Endothelial cell of umbilical vein (primary cell): Measurements from ENCODE around the gene TBX15. TPM values are rescaled to one million over a fixed set of nuclear protein-coding genes. Genes with fewer than 3 reads are reported as not detected.

Experiments used
- BruUV-seq: library from RNA; stranded (reverse); fragments of 400-500 nt; replicated peaks from 2 replicates; lab custom pipeline; 2021; lab: Mats Ljungman, UMichigan
- CTCF ChIA-PET: fragments of 300-600, 350-600 bp; sonication (Branson Sonifier 250); formaldehyde crosslinking; loops from one replicate; lab custom pipeline; 2021; ENCODE audit warnings: antibody characterized with exemption, inconsistent platforms; lab: Charles Lee
- POLR2A ChIA-PET: fragments of 300-600, 350-600 bp; sonication (Branson Sonifier 250); formaldehyde crosslinking; loops from one replicate; lab custom pipeline; 2021; ENCODE audit warnings: antibody characterized with exemption, inconsistent platforms; lab: Charles Lee
- DNase-seq: peaks from one replicate; pipeline ENCODE4 v3.0.0-alpha.2; 2011; ENCODE audit warnings: low read depth, low spot score
- FAIRE-seq: peaks from 2 replicates; lab custom pipeline; 2011; peaks lifted over from hg19 to GRCh38; lab: Jason Lieb, UNC
- H2AFZ ChIP-seq: 2 replicates; pipeline ENCODE4 v1.6.0; 2012; ENCODE audit warnings: low read depth, low read length, control low read depth, inconsistent platforms
- H3K27ac ChIP-seq: 2 replicates; pipeline ENCODE4 v1.5.1; 2011; ENCODE audit warnings: low read depth, mild to moderate bottlenecking, control low read depth, low read length, moderate library complexity; ENCODE audit not compliant: insufficient read depth
- H3K27me3 ChIP-seq, 2 experiments: 2 replicates each; pipeline versions ENCODE4 v1.6.0 to v1.6.1; 2011; ENCODE audit warnings: low read length in 2 of 2, mixed read lengths in 1 of 2; ENCODE audit not compliant: control insufficient read depth in 2 of 2, insufficient read depth in 2 of 2
- H3K36me3 ChIP-seq, 2 experiments: 2 replicates in 1 of 2; 3 replicates in 1 of 2; pipeline ENCODE4 v1.5.1; 2011; ENCODE audit warnings: low read length in 2 of 2, mild to moderate bottlenecking in 1 of 2, moderate library complexity in 1 of 2; ENCODE audit not compliant: control insufficient read depth in 2 of 2, insufficient read depth in 2 of 2; ENCODE audit errors: extremely low read depth in 1 of 2
- H3K4me1 ChIP-seq: 3 replicates; pipeline ENCODE4 v1.5.1; 2011; ENCODE audit warnings: mild to moderate bottlenecking, low read length; ENCODE audit not compliant: control insufficient read depth, insufficient read depth; ENCODE audit errors: extremely low read depth
- H3K4me2 ChIP-seq: 2 replicates; pipeline ENCODE4 v1.6.1; 2011; ENCODE audit warnings: low read length, control low read depth, mixed read lengths; ENCODE audit not compliant: insufficient read depth
- H3K4me3 ChIP-seq, 3 experiments: fragments of 200-600 bp in 1 of 3; sonication (generic), shearing (Covaris generic) in 1 of 3; replicated peaks in 1 of 3; 2 replicates each; pipeline ENCODE4 v1.5.1; 2011 to 2016; ENCODE audit warnings: control low read depth in 3 of 3, low read length in 3 of 3, mild to moderate bottlenecking in 2 of 3, inconsistent platforms in 1 of 3, low read depth in 1 of 3, moderate library complexity in 1 of 3; ENCODE audit not compliant: insufficient read depth in 1 of 3
- H3K79me2 ChIP-seq: 2 replicates; pipeline ENCODE4 v1.6.0; 2012; ENCODE audit warnings: low read length, inconsistent platforms; ENCODE audit not compliant: control insufficient read depth, insufficient read depth
- H3K9ac ChIP-seq: replicated peaks from 2 replicates; pipeline ENCODE3; 2011; ENCODE audit warnings: low read length, control low read depth; ENCODE audit not compliant: insufficient read depth; ENCODE audit errors: extremely low read depth
- H3K9me1 ChIP-seq: replicated peaks from 3 replicates; pipeline ENCODE4 v1.6.0; 2011; ENCODE audit warnings: mild to moderate bottlenecking, low read length; ENCODE audit not compliant: control insufficient read depth, insufficient read depth; ENCODE audit errors: extremely low read depth
- H3K9me3 ChIP-seq: replicated peaks from 2 replicates; pipeline ENCODE4 v1.5.1; 2012; ENCODE audit warnings: low read length, inconsistent platforms; ENCODE audit not compliant: control insufficient read depth, insufficient read depth
- H4K20me1 ChIP-seq: replicated peaks from 2 replicates; pipeline ENCODE3; 2011; ENCODE audit warnings: mild to moderate bottlenecking, low read length; ENCODE audit not compliant: control insufficient read depth, insufficient read depth; ENCODE audit errors: extremely low read depth
- CTCF ChIP-seq, 2 donors: IDR thresholded peaks; 1 replicate in 1 of 2; 2 replicates in 1 of 2; pipeline ENCODE4 v1.5.1; 2011; ENCODE audit warnings: low read length in 2 of 2, mild to moderate bottlenecking in 2 of 2, moderate library complexity in 2 of 2, control low read depth in 1 of 2, inconsistent platforms in 1 of 2, low read depth in 1 of 2; ENCODE audit not compliant: insufficient read depth in 1 of 2; ENCODE audit errors: extremely low read depth in 1 of 2
- EZH2 ChIP-seq: IDR thresholded peaks from 2 replicates; pipeline ENCODE4 v1.6.1; 2012; ENCODE audit warnings: borderline replicate concordance, low read depth, mild to moderate bottlenecking, moderate library complexity, low read length, inconsistent platforms; ENCODE audit not compliant: severe bottlenecking
- FOS ChIP-seq: IDR thresholded peaks from 2 replicates; pipeline ENCODE4 v1.6.1; 2011; ENCODE audit warnings: mild to moderate bottlenecking, low read length, moderate library complexity, borderline replicate concordance; ENCODE audit not compliant: insufficient read depth
- GATA2 ChIP-seq: IDR thresholded peaks from 2 replicates; pipeline ENCODE4 v1.7.0; 2011; ENCODE audit warnings: low read depth, mild to moderate bottlenecking, moderate library complexity, mixed read lengths, low read length; ENCODE audit not compliant: insufficient read length, insufficient read depth
- JUN ChIP-seq: IDR thresholded peaks from 2 replicates; pipeline ENCODE4 v1.6.1; 2011; ENCODE audit warnings: borderline replicate concordance, low read depth; ENCODE audit not compliant: insufficient read length, insufficient read depth
- MYC ChIP-seq: IDR thresholded peaks from one replicate; pipeline ENCODE4 v1.6.1; 2011; ENCODE audit warnings: mild to moderate bottlenecking, low read depth, low read length
- POLR2A ChIP-seq: IDR thresholded peaks from 2 replicates; pipeline ENCODE4 v1.6.1; 2012; ENCODE audit warnings: low read depth, mild to moderate bottlenecking, control low read depth, low read length
- POLR2AphosphoS5 ChIP-seq: IDR thresholded peaks from 2 replicates; pipeline ENCODE4 v1.6.1; 2012; ENCODE audit warnings: low read depth, mild to moderate bottlenecking, control low read depth, low read length, moderate library complexity; ENCODE audit not compliant: insufficient read depth
- dilution Hi-C: fragments of 300-500 bp; cut with MboI; formaldehyde crosslinking; loops from one replicate; pipeline ENCODE4 v1.15.0; 2019; ENCODE audit warnings: low sequenced_read_pairs; ENCODE audit not compliant: extremely low pct_ligation_motif_present
- intact Hi-C: fragments of 100-400 bp; cut with micrococcal nuclease; formaldehyde crosslinking; loops from one replicate; pipeline ENCODE4 v1.10.0; 2022
- polyA plus RNA-seq, 4 experiments: library from polyadenylated mRNA; depleted of rRNA in 3 of 4; stranded (reverse) in 3 of 4; unstranded in 1 of 4; fragments of >200 nt; gene quantifications; 2 replicates each; pipeline versions ENCODE4 v1.2.1 to v1.2.3, GENCODE V29; 2011 to 2012; ENCODE audit warnings: missing spikeins in 1 of 4
- total RNA-seq: library from RNA; stranded (reverse); gene quantifications from 2 replicates; pipeline ENCODE4 v1.2.3, GENCODE V29; 2021
- TF ChIP-seq, protein P1 (sequence below): IDR thresholded peaks from 2 replicates; pipeline ENCODE4 v1.6.1; 2011; ENCODE audit not compliant: insufficient read depth, insufficient read length

The TBX15 gene
- total and polyA plus RNA-seq, 2 donors (not counting 3 experiments of a cell fraction or from before 2014, with no cell fraction given): 0.01 TPM; not detected in 1

- DNase-seq: no peak
- dilution Hi-C loops: no loop called here
- no peak overlapping the region for H3K27ac ChIP-seq
- H4K20me1 ChIP-seq: no peaks in the 10 kb centered on the region
- no peaks in the 10 kb centered on the region for H3K9me1 ChIP-seq
- ChIA-PET POLR2A (no interaction called here), CTCF (no interaction called here)
- no TSS peak for BruUV-seq
- H3K9ac ChIP-seq: no peak overlapping the region
- no peak for FAIRE-seq
- intact Hi-C loops: no loop called here
- no peaks in the 10 kb centered on the region for H3K36me3 ChIP-seq
- no peak overlapping the region for H2AFZ ChIP-seq
- peaks cover 12% of the 10 kb centered on the region for H3K4me1 ChIP-seq
- H3K9me3 ChIP-seq: no peaks in the 10 kb centered on the region
- no peak overlapping the region for H3K4me2 ChIP-seq
- H3K4me3 ChIP-seq: no peak overlapping the region
- no peaks in the 10 kb centered on the region for H3K79me2 ChIP-seq
- H3K27me3 ChIP-seq: peaks cover 94 to 98% of the 10 kb centered on the region in 2 experiments
- TF ChIP-seq CTCF (IDR thresholded peaks at IDR 0.05; ENCODE audit: extremely low read depth in 1 of 2, insufficient read depth in 1 of 2, low read depth in 1 of 2, low read length in 2 of 2) (no peak), POLR2AphosphoS5 (no peak), FOS (no peak), JUN (no peak), EZH2 (no peak), POLR2A (no peak), GATA2 (no peak), MYC (no peak)
- TF ChIP-seq, protein P1, sequence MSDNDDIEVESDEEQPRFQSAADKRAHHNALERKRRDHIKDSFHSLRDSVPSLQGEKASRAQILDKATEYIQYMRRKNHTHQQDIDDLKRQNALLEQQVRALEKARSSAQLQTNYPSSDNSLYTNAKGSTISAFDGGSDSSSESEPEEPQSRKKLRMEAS: no peak
Measured at GRCh38 chr1:118991448-118991847, 3.3 kb upstream of the TBX15 start.
